H1 (cell line): ENCODE measurements around the gene ENKUR. TPM values are rescaled to one million over a fixed set of nuclear protein-coding genes. Genes with fewer than 3 reads are reported as not detected.

Source experiments
- CTCF ChIA-PET: fragments of 300-600 bp; sonication (Branson Sonifier 250); formaldehyde crosslinking; loops from one replicate; lab custom pipeline; 2021; ENCODE audit not compliant: partially characterized antibody; lab: Charles Lee
- POLR2A ChIA-PET: fragments of 300-600 bp; sonication (Branson Sonifier 250); formaldehyde crosslinking; loops from one replicate; lab custom pipeline; 2021; ENCODE audit warnings: inconsistent platforms; ENCODE audit not compliant: partially characterized antibody; lab: Charles Lee
- DNase-seq, 2 experiments: peaks; one replicate each; pipeline versions ENCODE4 v3.0.0 to v3.0.0-alpha.2; 2010 to 2022; ENCODE audit warnings: low spot score in 2 of 2, low read depth in 1 of 2, mixed read lengths in 1 of 2
- FAIRE-seq: peaks from 2 replicates; lab custom pipeline; 2011; peaks lifted over from hg19 to GRCh38; lab: Jason Lieb, UNC
- H2AFZ ChIP-seq: 2 replicates; pipeline ENCODE4 v1.8.1; 2012; ENCODE audit warnings: low read length, inconsistent platforms
- H2AK5ac ChIP-seq: 2 replicates; pipeline ENCODE4 v1.6.1; 2013; ENCODE audit warnings: low read depth, low read length
- H2BK120ac ChIP-seq: replicated peaks from 2 replicates; pipeline ENCODE3; 2013; ENCODE audit warnings: low read depth, low read length, inconsistent platforms
- H2BK12ac ChIP-seq: 2 replicates; pipeline ENCODE4 v1.6.1; 2013; ENCODE audit warnings: low read depth, low read length
- H2BK15ac ChIP-seq: 2 replicates; pipeline ENCODE4 v1.6.1; 2013; ENCODE audit warnings: low read length
- H2BK20ac ChIP-seq: 2 replicates; pipeline ENCODE4 v1.6.1; 2013; ENCODE audit warnings: low read length
- H2BK5ac ChIP-seq: 2 replicates; pipeline ENCODE4 v1.6.1; 2013; ENCODE audit warnings: low read depth, low read length
- H3K14ac ChIP-seq: 2 replicates; pipeline ENCODE4 v1.6.1; 2013; ENCODE audit warnings: inconsistent platforms; ENCODE audit not compliant: insufficient read length
- H3K18ac ChIP-seq: 2 replicates; pipeline ENCODE4 v1.6.1; 2013; ENCODE audit warnings: low read length; ENCODE audit errors: extremely low read depth
- H3K23ac ChIP-seq: 2 replicates; pipeline ENCODE4 v1.6.1; 2013; ENCODE audit warnings: inconsistent platforms; ENCODE audit not compliant: insufficient read length
- H3K23me2 ChIP-seq: 2 replicates; pipeline ENCODE4 v1.6.1; 2013; ENCODE audit warnings: low read depth, low read length
- H3K27ac ChIP-seq: 2 replicates; pipeline ENCODE4 v1.6.1; 2011; ENCODE audit warnings: low read depth, low read length, inconsistent platforms
- H3K27me3 ChIP-seq, 4 experiments: replicated peaks in 1 of 4; 1 replicate in 1 of 4; 2 replicates in 3 of 4; pipeline versions ENCODE4 v1.6.1 to v1.8.1; 2011 to 2013; ENCODE audit warnings: low read length in 3 of 4, mild to moderate bottlenecking in 3 of 4, inconsistent platforms in 2 of 4, mixed read lengths in 2 of 4, moderate library complexity in 1 of 4; ENCODE audit not compliant: control insufficient read depth in 3 of 4, insufficient read depth in 3 of 4; ENCODE audit errors: extremely low read depth in 1 of 4
- H3K36me3 ChIP-seq, 4 experiments: 2 replicates each; pipeline versions ENCODE4 v1.6.1 to v1.8.1; 2011 to 2013; ENCODE audit warnings: mild to moderate bottlenecking in 4 of 4, low read length in 3 of 4, moderate library complexity in 2 of 4, control low read depth in 1 of 4, inconsistent platforms in 1 of 4; ENCODE audit not compliant: insufficient read depth in 4 of 4, control insufficient read depth in 2 of 4
- H3K4ac ChIP-seq: replicated peaks from 2 replicates; pipeline ENCODE3; 2013; ENCODE audit warnings: low read length, low read depth, mixed read lengths, inconsistent platforms; ENCODE audit not compliant: insufficient read length
- H3K4me1 ChIP-seq, 4 experiments: replicated peaks in 1 of 4; 1 replicate in 1 of 4; 2 replicates in 3 of 4; pipeline versions ENCODE4 v1.6.1 to v1.8.1; 2011 to 2013; ENCODE audit warnings: low read length in 3 of 4, inconsistent platforms in 2 of 4, mixed read lengths in 1 of 4; ENCODE audit not compliant: insufficient read depth in 4 of 4, control insufficient read depth in 3 of 4
- H3K4me2 ChIP-seq, 2 experiments: 2 replicates each; pipeline versions ENCODE4 v1.6.1 to v1.8.1; 2011 to 2013; ENCODE audit warnings: low read depth in 2 of 2, low read length in 2 of 2, control low read depth in 1 of 2, inconsistent platforms in 1 of 2, mild to moderate bottlenecking in 1 of 2; ENCODE audit not compliant: insufficient read depth in 1 of 2
- H3K4me3 ChIP-seq, 4 experiments: fragments of 200-600, 300-600 bp in 1 of 4; sonication (generic), shearing (Covaris generic), sonication (Bioruptor Twin) in 1 of 4; 2 replicates each; pipeline versions ENCODE4 v1.5.1 to v1.8.1; 2011 to 2016; ENCODE audit warnings: low read length in 4 of 4, low read depth in 3 of 4, control low read depth in 2 of 4, inconsistent platforms in 2 of 4, mild to moderate bottlenecking in 2 of 4, mixed read lengths in 1 of 4, moderate library complexity in 1 of 4; ENCODE audit not compliant: insufficient read depth in 2 of 4; ENCODE audit errors: extremely low read depth in 1 of 4
- H3K56ac ChIP-seq: replicated peaks from 2 replicates; pipeline ENCODE3; 2013; ENCODE audit warnings: low read depth, mild to moderate bottlenecking, mixed read lengths, low read length, inconsistent platforms; ENCODE audit not compliant: insufficient read length
- H3K79me1 ChIP-seq: 2 replicates; pipeline ENCODE4 v1.6.1; 2013; ENCODE audit warnings: low read depth, low read length, control low read depth
- H3K79me2 ChIP-seq, 2 experiments: 2 replicates each; pipeline versions ENCODE4 v1.6.1 to v1.8.1; 2012 to 2013; ENCODE audit warnings: low read length in 2 of 2, mild to moderate bottlenecking in 2 of 2, inconsistent platforms in 1 of 2; ENCODE audit not compliant: insufficient read depth in 2 of 2, control insufficient read depth in 1 of 2
- H3K9ac ChIP-seq, 4 experiments: replicated peaks in 1 of 4; 1 replicate in 1 of 4; 2 replicates in 3 of 4; pipeline versions ENCODE4 v1.6.1 to v1.8.1; 2011 to 2013; ENCODE audit warnings: low read depth in 3 of 4, low read length in 3 of 4, control low read depth in 2 of 4, mild to moderate bottlenecking in 2 of 4, moderate library complexity in 2 of 4, inconsistent platforms in 1 of 4; ENCODE audit errors: extremely low read depth in 1 of 4
- H3K9me3 ChIP-seq, 2 experiments: 2 replicates each; pipeline versions ENCODE4 v1.6.1 to v1.8.1; 2012 to 2013; ENCODE audit warnings: mild to moderate bottlenecking in 2 of 2, moderate library complexity in 2 of 2, control low read depth in 1 of 2, inconsistent platforms in 1 of 2, low read depth in 1 of 2, low read length in 1 of 2, mixed read lengths in 1 of 2; ENCODE audit not compliant: insufficient read depth in 2 of 2
- H4K20me1 ChIP-seq, 2 experiments: replicated peaks in 1 of 2; 2 replicates each; pipeline versions ENCODE3 to v1.8.1; 2011 to 2013; ENCODE audit warnings: inconsistent platforms in 2 of 2, low read length in 2 of 2, mild to moderate bottlenecking in 1 of 2; ENCODE audit not compliant: insufficient read depth in 2 of 2, control insufficient read depth in 1 of 2
- H4K5ac ChIP-seq: 2 replicates; pipeline ENCODE4 v1.6.1; 2013; ENCODE audit warnings: low read length, low read depth, mixed read lengths, inconsistent platforms; ENCODE audit not compliant: insufficient read length
- H4K8ac ChIP-seq: 2 replicates; pipeline ENCODE4 v1.8.0; 2013; ENCODE audit warnings: mild to moderate bottlenecking, moderate library complexity, low read length, inconsistent platforms; ENCODE audit not compliant: insufficient read depth; ENCODE audit errors: extremely low read depth
- H4K91ac ChIP-seq: replicated peaks from 2 replicates; pipeline ENCODE3; 2013; ENCODE audit warnings: low read length, mixed read lengths, inconsistent platforms; ENCODE audit not compliant: insufficient read length
- WGBS, 2 experiments: shearing (Covaris generic) in 1 of 2; methylation state at CpG; one replicate each; pipeline versions ENCODE4 v1.1.6 to v1.1.7; 2013 to 2015; ENCODE audit warnings: low lambda C conversion rate in 2 of 2, mixed read lengths in 2 of 2, inconsistent platforms in 1 of 2, low coverage in 1 of 2, missing lambda C conversion rate in 1 of 2; ENCODE audit not compliant: insufficient replicate concordance in 2 of 2, insufficient coverage in 1 of 2, insufficient read length in 1 of 2; ENCODE audit errors: extremely low coverage in 1 of 2, missing lambda C conversion rate in 1 of 2; 5-methylcytosine and 5-hydroxymethylcytosine counted together
- polyA plus RNA-seq, 7 experiments: library from polyadenylated mRNA; depleted of rRNA in 3 of 7; stranded (reverse) in 5 of 7; unstranded in 2 of 7; fragments of >200 nt in 5 of 7; fragments of 200-250 nt in 2 of 7; gene quantifications; 1 replicate in 5 of 7; 2 replicates in 1 of 7; 4 replicates in 1 of 7; pipeline versions ENCODE4 v1.2.1 to v1.2.3, GENCODE V29; 2011 to 2013; ENCODE audit warnings: missing spikeins in 2 of 7, mixed read lengths in 2 of 7
- total RNA-seq: library from RNA; stranded (reverse); fragmentation: NEBNext Ultra II Directional; extraction: Animal tissue kit (Norgen Biotek cat#: 25700); gene quantifications from 2 replicates; pipeline ENCODE4 v1.2.1, GENCODE V29; 2021

Gene ENKUR
- total and polyA plus RNA-seq, 2 of the 8 experiments (the other 6 are each of a cell fraction or from before 2014, with no cell fraction given), result not detected

- Histone ChIP-seq H3K27ac (no peak overlapping the region), H3K36me3 (no peaks in the 10 kb centered on the region), H3K18ac (no peak overlapping the region), H4K91ac (no peak overlapping the region), H3K79me1 (no peaks in the 10 kb centered on the region), H3K23me2 (no peaks in the 10 kb centered on the region), H4K20me1 (no peaks in the 10 kb centered on the region), H3K4me2 (no peak overlapping the region), H2BK20ac (no peak overlapping the region), H3K4me3 (no peak overlapping the region), H2BK15ac (no peak overlapping the region), H4K8ac (no peak overlapping the region), H4K5ac (no peak overlapping the region), H2AK5ac (no peak overlapping the region), H2BK120ac (no peak overlapping the region), H3K27me3 (no peaks in the 10 kb centered on the region), H3K14ac (no peak overlapping the region), H3K56ac (no peak overlapping the region), H3K79me2 (no peaks in the 10 kb centered on the region), H3K23ac (no peak overlapping the region), H2BK12ac (no peak overlapping the region), H3K4ac (no peak overlapping the region), H3K9ac (no peak overlapping the region), H2BK5ac (no peak overlapping the region), H3K9me3 (no peaks in the 10 kb centered on the region), H2AFZ (no peak overlapping the region), H3K4me1 (no peaks in the 10 kb centered on the region)
- FAIRE-seq (no peak), DNase-seq (no peak)
- ChIA-PET POLR2A (no interaction called here), CTCF (interaction anchor here (0.6 to 1.1 kb wide), 2 partner anchors 82 to 94 kb away, joined by 3 read pairs; no protein-coding TSS in a partner anchor)
- 91% methylated on average over 3 of the region's 3 CpGs; no CpG with 5 or more reads in 1 of the 2 experiments for WGBS, 2 experiments
Measured at GRCh38 chr10:24998044-24998443, 17.9 kb downstream of the ENKUR start.
